Kidney (tissue), 14 donors: ENCODE data around the gene NME2. TPM values are rescaled to one million over a fixed set of nuclear protein-coding genes. Genes with fewer than 3 reads are reported as not detected.

Source experiments
- DNase-seq, 5 donors: peaks; one replicate each; pipeline ENCODE4 v3.0.0-alpha.2; 2013 to 2020
- FAIRE-seq: peaks from 2 replicates; lab custom pipeline; 2012; peaks lifted over from hg19 to GRCh38; lab: Jason Lieb, UNC
- H3K27ac ChIP-seq, 2 donors: one replicate each; pipeline ENCODE4 v1.7.0; 2013; ENCODE audit warnings: low read depth in 2 of 2, low read length in 2 of 2, inconsistent platforms in 1 of 2
- H3K27me3 ChIP-seq: one replicate; pipeline ENCODE4 v1.7.1; 2013; ENCODE audit warnings: low read length, inconsistent platforms; ENCODE audit not compliant: control insufficient read depth, insufficient read depth
- H3K36me3 ChIP-seq, 3 donors: one replicate each; pipeline versions ENCODE4 v1.7.0 to v1.7.1; 2013; ENCODE audit warnings: low read length in 3 of 3, control low read depth in 1 of 3, inconsistent platforms in 1 of 3; ENCODE audit not compliant: insufficient read depth in 3 of 3, control insufficient read depth in 2 of 3
- H3K4me1 ChIP-seq, 3 donors: one replicate each; pipeline versions ENCODE4 v1.7.0 to v1.7.1; 2013; ENCODE audit warnings: low read length in 3 of 3, inconsistent platforms in 1 of 3, low read depth in 1 of 3; ENCODE audit not compliant: control insufficient read depth in 2 of 3, insufficient read depth in 2 of 3
- H3K4me3 ChIP-seq, 3 donors: one replicate each; pipeline versions ENCODE4 v1.7.0 to v1.8.1; 2013; ENCODE audit warnings: low read length in 3 of 3, control low read depth in 1 of 3, inconsistent platforms in 1 of 3
- H3K9ac ChIP-seq, 3 donors: one replicate each; pipeline versions ENCODE4 v1.7.0 to v1.7.1; 2013; ENCODE audit warnings: low read length in 3 of 3, control low read depth in 1 of 3, inconsistent platforms in 1 of 3
- H3K9me3 ChIP-seq, 3 donors: one replicate each; pipeline versions ENCODE4 v1.7.0 to v1.7.1; 2013; ENCODE audit warnings: low read length in 3 of 3, control low read depth in 1 of 3, inconsistent platforms in 1 of 3; ENCODE audit not compliant: control insufficient read depth in 2 of 3, insufficient read depth in 1 of 3
- intact Hi-C: fragments of 100-400 bp; cut with DNase I; formaldehyde crosslinking; loops from one replicate; pipeline ENCODE4 v1.11.1; 2022
- polyA plus RNA-seq: library from polyadenylated mRNA; stranded (reverse); fragments of 350-450 nt; fragmentation: Illumina TruSeq; extraction: RNeasy Lipid Tissue Mini Kit (QIAGEN cat#74804); gene quantifications from one replicate; pipeline ENCODE4 v1.2.3, GENCODE V29; 2014; ENCODE audit warnings: low read depth, low replicate concordance; ENCODE audit not compliant: insufficient read depth
- total RNA-seq: library from RNA; stranded (reverse); fragmentation: NEBNext Ultra II Directional; extraction: Animal tissue kit (Norgen Biotek cat#: 25700); gene quantifications from one replicate; pipeline ENCODE4 v1.2.1, GENCODE V29; 2021
- TF ChIP-seq, protein P1 (sequence below): IDR thresholded peaks from 3 replicates; pipeline ENCODE4 v1.5.1; 2012; ENCODE audit warnings: mild to moderate bottlenecking, moderate library complexity, borderline replicate concordance; ENCODE audit not compliant: insufficient read depth; ENCODE audit errors: extremely low read depth
- donor health status: control.
- donor health status: control.
- donor health status: control.
- donor health status: control.
- donor health status: control.
- donor health status: DM: yes; HTN: yes; CAD: no.
- donor health status: Normal renal cell carcinoma (clear cell type).

The NME2 gene
- total and polyA plus RNA-seq, 2 donors from 2014 or later: 412 to 736 TPM

DNA sequence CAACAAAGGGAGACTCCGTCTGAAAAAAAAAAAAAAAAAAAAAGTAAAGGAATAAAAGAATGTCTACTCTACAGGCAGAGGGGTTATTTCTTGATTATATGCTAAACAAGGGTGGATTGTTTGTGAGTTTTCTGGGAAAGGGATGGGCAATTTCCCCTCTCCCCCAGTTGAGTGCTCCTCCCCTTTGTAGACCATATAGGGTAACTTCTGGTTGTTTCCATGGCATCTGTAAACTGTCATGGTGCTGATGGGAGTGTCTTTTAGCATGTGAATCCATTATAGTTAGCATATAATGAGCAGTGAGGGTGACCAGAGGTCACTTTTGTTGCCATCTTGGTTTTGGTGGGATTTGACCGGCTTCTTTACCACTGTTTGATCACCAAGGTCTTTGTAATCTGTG lies 17.0 kb upstream of the NME2 start:
- no peak for FAIRE-seq
- DNase-seq: no peak
- Histone ChIP-seq H3K27ac (no peak overlapping the region), H3K9me3 (no peaks in the 10 kb centered on the region), H3K4me3 (no peak overlapping the region), H3K36me3 (no peaks in the 10 kb centered on the region), H3K9ac (no peak overlapping the region), H3K4me1 (peaks cover 3 to 7% (median 4%) of the 10 kb centered on the region in 3 donors), H3K27me3 (no peaks in the 10 kb centered on the region)
- TF ChIP-seq, protein P1, sequence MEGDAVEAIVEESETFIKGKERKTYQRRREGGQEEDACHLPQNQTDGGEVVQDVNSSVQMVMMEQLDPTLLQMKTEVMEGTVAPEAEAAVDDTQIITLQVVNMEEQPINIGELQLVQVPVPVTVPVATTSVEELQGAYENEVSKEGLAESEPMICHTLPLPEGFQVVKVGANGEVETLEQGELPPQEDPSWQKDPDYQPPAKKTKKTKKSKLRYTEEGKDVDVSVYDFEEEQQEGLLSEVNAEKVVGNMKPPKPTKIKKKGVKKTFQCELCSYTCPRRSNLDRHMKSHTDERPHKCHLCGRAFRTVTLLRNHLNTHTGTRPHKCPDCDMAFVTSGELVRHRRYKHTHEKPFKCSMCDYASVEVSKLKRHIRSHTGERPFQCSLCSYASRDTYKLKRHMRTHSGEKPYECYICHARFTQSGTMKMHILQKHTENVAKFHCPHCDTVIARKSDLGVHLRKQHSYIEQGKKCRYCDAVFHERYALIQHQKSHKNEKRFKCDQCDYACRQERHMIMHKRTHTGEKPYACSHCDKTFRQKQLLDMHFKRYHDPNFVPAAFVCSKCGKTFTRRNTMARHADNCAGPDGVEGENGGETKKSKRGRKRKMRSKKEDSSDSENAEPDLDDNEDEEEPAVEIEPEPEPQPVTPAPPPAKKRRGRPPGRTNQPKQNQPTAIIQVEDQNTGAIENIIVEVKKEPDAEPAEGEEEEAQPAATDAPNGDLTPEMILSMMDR: no peak
- intact Hi-C loops: loop anchor here (10.0 kb wide), 1 partner anchor 144 kb away; no protein-coding TSS in a partner anchor

DNA sequence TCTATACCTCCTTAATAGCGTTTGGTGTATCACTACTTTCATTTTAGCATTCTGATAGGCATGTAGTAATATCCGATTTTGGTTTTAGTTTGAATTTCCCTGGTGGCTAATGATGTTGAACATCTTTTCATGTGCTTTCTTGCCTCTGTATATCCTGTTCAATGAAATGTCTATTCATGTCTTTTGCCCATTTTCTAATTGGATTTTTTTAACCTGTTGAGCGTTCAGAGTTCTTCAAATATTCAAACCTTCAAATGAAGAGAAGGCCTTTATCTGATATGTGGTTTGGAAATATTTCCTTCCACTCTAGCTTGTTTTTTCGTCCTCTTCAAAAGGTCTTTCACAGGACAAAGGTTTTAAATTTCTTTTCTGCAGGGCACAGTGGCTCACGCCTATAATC lies 15.3 kb upstream of the NME2 start:
- Histone ChIP-seq H3K36me3 (no peaks in the 10 kb centered on the region), H3K4me1 (peaks cover 0 to 7% (median 6%) of the 10 kb centered on the region in 3 donors), H3K27ac (no peak overlapping the region), H3K4me3 (no peak overlapping the region), H3K9ac (no peak overlapping the region), H3K9me3 (no peaks in the 10 kb centered on the region), H3K27me3 (no peaks in the 10 kb centered on the region)
- TF ChIP-seq, protein P1: no peak
- DNase-seq (no peak), FAIRE-seq (no peak)
- intact Hi-C loops: no loop called here

DNA sequence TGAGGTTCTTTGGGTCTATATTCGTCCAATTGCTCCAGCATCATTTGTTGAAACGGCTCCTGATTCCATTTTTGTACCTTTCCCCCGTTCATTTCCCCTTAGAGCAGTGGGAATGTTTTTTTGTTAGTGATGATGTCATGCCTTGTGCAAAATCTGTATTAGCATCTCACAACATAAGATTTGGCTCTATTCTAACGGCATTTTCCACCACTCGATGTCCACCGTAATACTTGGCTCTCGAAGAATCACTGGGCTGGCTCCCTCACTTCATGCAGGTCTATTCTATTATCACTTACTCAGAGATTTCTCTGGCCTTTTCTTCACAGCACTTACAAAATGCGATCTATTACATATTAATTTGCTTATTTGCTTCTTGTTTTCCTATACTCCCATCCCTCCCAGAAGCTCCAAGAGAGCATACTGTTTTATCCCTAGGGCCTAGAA lies 13.4 kb upstream of the NME2 start:
- TF ChIP-seq, protein P1: no peak
- H3K27ac ChIP-seq: peak overlapping the region; percentile 85 to 86

More for the DNA sequence above, 13.4 kb upstream of the NME2 start:
- peaks cover 0 to 7% (median 6%) of the 10 kb centered on the region in 3 donors for H3K4me1 ChIP-seq
- H3K4me3 ChIP-seq: peak overlapping the region; percentile 62 to 90 (median 69)
- H3K27me3 ChIP-seq: no peaks in the 10 kb centered on the region
- peak overlapping the region; percentile 21 to 77 (median 74) for H3K9ac ChIP-seq
- peaks cover 0 to 5% (median 4%) of the 10 kb centered on the region in 3 donors for H3K36me3 ChIP-seq
- no peak for FAIRE-seq
- intact Hi-C loops: no loop called here
- no peaks in the 10 kb centered on the region for H3K9me3 ChIP-seq
- DNase-seq: peak in 2 of 5 donors; percentile 48 to 52
